SK-N-SH (cell line): ENCODE measurements around the gene KCTD11. TPM values are rescaled to one million over a fixed set of nuclear protein-coding genes. Genes with fewer than 3 reads are reported as not detected.
A peak's percentile ranks its signal among the peaks of the same experiment; 100 is the strongest.

Experiments used
- CTCF ChIA-PET: fragments of 300-600, 350-600 bp; formaldehyde crosslinking; extraction: SDS; loops from one replicate; lab custom pipeline; 2021; lab: Yijun Ruan, JAX
- POLR2A ChIA-PET: fragments of 350-600 bp; sonication (Branson Sonifier 250); formaldehyde crosslinking; extraction: SDS; loops from one replicate; lab custom pipeline; 2020; ENCODE audit warnings: antibody characterized with exemption, inconsistent platforms; lab: Yijun Ruan, JAX
- DNase-seq: peaks from one replicate; pipeline ENCODE4 v3.0.0; 2012
- H2AFZ ChIP-seq: fragments of 200-600 bp; sonication (generic); 2 replicates; pipeline ENCODE4 v1.8.1; 2016; ENCODE audit warnings: antibody characterized with exemption, mild to moderate bottlenecking, low read depth
- H3F3A ChIP-seq: fragments of 200-600 bp; sonication (generic); replicated peaks from 2 replicates; pipeline ENCODE3; 2016; ENCODE audit warnings: antibody characterized with exemption, mild to moderate bottlenecking; ENCODE audit not compliant: insufficient read depth
- H3K27ac ChIP-seq, 2 experiments: fragments of 200-500 bp in 1 of 2; fragments of 200-600 bp in 1 of 2; sonication (Bioruptor generic) in 1 of 2; sonication (generic), shearing (Covaris generic) in 1 of 2; 2 replicates each; pipeline versions ENCODE4 v1.5.1 to v1.6.1; 2014 to 2016; ENCODE audit warnings: low read depth in 2 of 2, inconsistent platforms in 1 of 2, low read length in 1 of 2, mild to moderate bottlenecking in 1 of 2, mixed read lengths in 1 of 2
- H3K27me3 ChIP-seq: fragments of 200-600 bp; sonication (generic), shearing (Covaris generic); 2 replicates; pipeline ENCODE4 v1.6.1; 2016; ENCODE audit warnings: mixed run types; ENCODE audit not compliant: insufficient read depth
- H3K36me3 ChIP-seq, 2 experiments: fragments of 200-500 bp in 1 of 2; fragments of 200-600 bp in 1 of 2; sonication (Bioruptor generic) in 1 of 2; sonication (generic) in 1 of 2; replicated peaks in 1 of 2; 2 replicates each; pipeline versions ENCODE3 to v1.5.1; 2014 to 2016; ENCODE audit warnings: low read length in 1 of 2, mild to moderate bottlenecking in 1 of 2; ENCODE audit not compliant: insufficient read depth in 2 of 2, control insufficient read depth in 1 of 2
- H3K4me1 ChIP-seq, 2 experiments: fragments of 200-500 bp in 1 of 2; fragments of 200-600 bp in 1 of 2; sonication (Bioruptor generic) in 1 of 2; sonication (generic), shearing (Covaris generic) in 1 of 2; 2 replicates each; pipeline versions ENCODE4 v1.5.1 to v1.6.1; 2014 to 2016; ENCODE audit warnings: low read depth in 1 of 2, low read length in 1 of 2, mixed run types in 1 of 2; ENCODE audit not compliant: insufficient read depth in 2 of 2, control insufficient read depth in 1 of 2
- H3K4me2 ChIP-seq: fragments of 200-600 bp; sonication (generic), shearing (Covaris generic); 2 replicates; pipeline ENCODE4 v1.6.1; 2017; ENCODE audit warnings: mixed run types
- H3K4me3 ChIP-seq, 2 experiments: fragments of 200-500 bp in 1 of 2; fragments of 200-600 bp in 1 of 2; sonication (Bioruptor generic) in 1 of 2; sonication (generic), shearing (Covaris generic) in 1 of 2; 2 replicates each; pipeline versions ENCODE4 v1.5.1 to v1.8.1; 2014 to 2016; ENCODE audit warnings: low read depth in 2 of 2, inconsistent platforms in 1 of 2, low read length in 1 of 2, mild to moderate bottlenecking in 1 of 2, mixed read lengths in 1 of 2, moderate library complexity in 1 of 2
- H3K79me2 ChIP-seq: fragments of 200-600 bp; sonication (generic); 2 replicates; pipeline ENCODE4 v1.8.1; 2017; ENCODE audit warnings: mild to moderate bottlenecking; ENCODE audit not compliant: insufficient read depth
- H3K9ac ChIP-seq: fragments of 200-600 bp; sonication (generic); 2 replicates; pipeline ENCODE4 v1.6.1; 2017; ENCODE audit warnings: mixed run types
- H3K9me2 ChIP-seq: fragments of 200-600 bp; sonication (generic); 2 replicates; pipeline ENCODE4 v1.6.1; 2017; ENCODE audit warnings: mixed run types
- H3K9me3 ChIP-seq: fragments of 200-600 bp; sonication (generic); 2 replicates; pipeline ENCODE4 v1.6.1; 2017; ENCODE audit warnings: mixed run types, mild to moderate bottlenecking, moderate library complexity
- H4K20me1 ChIP-seq: fragments of 200-600 bp; sonication (generic); 2 replicates; pipeline ENCODE4 v1.6.1; 2017; ENCODE audit warnings: mild to moderate bottlenecking, mixed run types; ENCODE audit not compliant: insufficient read depth
- CTCF ChIP-seq: fragments of 200-600 bp; sonication (generic); IDR thresholded peaks from 2 replicates; pipeline ENCODE4 v1.6.1; 2017; ENCODE audit warnings: antibody characterized with exemption, mild to moderate bottlenecking, moderate library complexity
- ELF1 ChIP-seq: IDR thresholded peaks from 2 replicates; pipeline ENCODE4 v1.4.0; 2012
- EP300 ChIP-seq, 2 experiments: IDR thresholded peaks; 2 replicates each; pipeline versions ENCODE4 v1.4.0 to v1.6.1; 2012; ENCODE audit warnings: borderline replicate concordance in 1 of 2, low read depth in 1 of 2, low read length in 1 of 2
- EZH2phosphoT487 ChIP-seq: fragments of 200-600 bp; sonication (generic); IDR thresholded peaks from 2 replicates; pipeline ENCODE4 v1.6.1; 2017; ENCODE audit warnings: low read depth, mixed run types, mild to moderate bottlenecking, antibody characterized with exemption, moderate library complexity, borderline replicate concordance
- FOSL2 ChIP-seq: IDR thresholded peaks from 2 replicates; pipeline ENCODE4 v1.4.0; 2012; ENCODE audit warnings: low read depth, mild to moderate bottlenecking, moderate library complexity, borderline replicate concordance
- FOXM1 ChIP-seq: IDR thresholded peaks from 2 replicates; pipeline ENCODE4 v1.4.0; 2012; ENCODE audit warnings: low read depth, mild to moderate bottlenecking
- GATA2 ChIP-seq: sonication (generic); formaldehyde crosslinking; IDR thresholded peaks from 2 replicates; pipeline ENCODE4 v1.5.0; 2020; ENCODE audit warnings: mild to moderate bottlenecking, missing genetic modification reagents
- IRF3 ChIP-seq: fragments of 150-350 bp; IDR thresholded peaks from 2 replicates; pipeline ENCODE4 v1.6.1; 2016; ENCODE audit warnings: mild to moderate bottlenecking, low read depth, low read length
- RCOR1 ChIP-seq: fragments of 150-350 bp; IDR thresholded peaks from 2 replicates; pipeline ENCODE4 v1.6.1; 2017; ENCODE audit warnings: antibody characterized with exemption, low read length
- REST ChIP-seq: IDR thresholded peaks from 2 replicates; pipeline ENCODE4 v1.6.1; 2012; ENCODE audit warnings: mild to moderate bottlenecking, low read depth, low read length, moderate library complexity
- RFX5 ChIP-seq: IDR thresholded peaks from 2 replicates; pipeline ENCODE4 v1.6.1; 2012; ENCODE audit warnings: mild to moderate bottlenecking, improper control_type of control experiment, low read length
- RXRA ChIP-seq: IDR thresholded peaks from 2 replicates; pipeline ENCODE4 v1.4.0; 2012; ENCODE audit warnings: low read depth, mild to moderate bottlenecking, borderline replicate concordance
- SIN3A ChIP-seq: IDR thresholded peaks from 2 replicates; pipeline ENCODE4 v1.6.1; 2012; ENCODE audit warnings: low read depth, mild to moderate bottlenecking, low read length, moderate library complexity, borderline replicate concordance
- TAF1 ChIP-seq: IDR thresholded peaks from 2 replicates; pipeline ENCODE4 v1.6.1; 2012; ENCODE audit warnings: low read depth, mild to moderate bottlenecking, low read length, moderate library complexity, borderline replicate concordance
- TCF12 ChIP-seq: IDR thresholded peaks from 2 replicates; pipeline ENCODE4 v1.4.0; 2012
- TEAD4 ChIP-seq: IDR thresholded peaks from 2 replicates; pipeline ENCODE4 v1.4.0; 2012; ENCODE audit warnings: mild to moderate bottlenecking, borderline replicate concordance; ENCODE audit not compliant: insufficient read depth
- YY1 ChIP-seq: IDR thresholded peaks from 2 replicates; pipeline ENCODE4 v1.4.0; 2012; ENCODE audit warnings: low read depth, mild to moderate bottlenecking
- WGBS: methylation state at CpG from one replicate; pipeline ENCODE4 v1.1.6; 2017; ENCODE audit warnings: low lambda C conversion rate; 5-methylcytosine and 5-hydroxymethylcytosine counted together
- polyA plus RNA-seq, 3 experiments: library from polyadenylated mRNA; depleted of rRNA; stranded (reverse); fragments of >200 nt; gene quantifications; 2 replicates each; pipeline ENCODE4 v1.2.3, GENCODE V29; 2012

The KCTD11 gene
- polyA plus RNA-seq, 1 of the 3 experiments (the other 2 are of a cell fraction): 9.5 TPM

GRCh38 chr17:7327056-7327455 is 24.9 kb upstream of the KCTD11 start:
- no peak for DNase-seq
- Histone ChIP-seq H3K36me3 (peaks cover 5 to 42% of the 10 kb centered on the region in 2 experiments), H3K9me2 (no peaks in the 10 kb centered on the region), H3K27ac (no peak overlapping the region), H3K4me1 (peaks cover 3 to 13% of the 10 kb centered on the region in 2 experiments; a peak in 2 of 4 replicates), H3K4me3 (no peak overlapping the region), H3K4me2 (no peak overlapping the region), H3K9me3 (no peaks in the 10 kb centered on the region), H3K9ac (no peak overlapping the region), H3K79me2 (peaks cover 17% of the 10 kb centered on the region; the same call in 1 of the 2 replicates)
- TF ChIP-seq RFX5: no peak
- no peak for TF ChIP-seq TCF12
- no peak for TF ChIP-seq RXRA
- TF ChIP-seq, all 33 proteins: peak for 0
- 98% methylated on average over 7 of the region's 7 CpGs for WGBS
- H3F3A ChIP-seq: no peaks in the 10 kb centered on the region
- H3K27me3 ChIP-seq: no peaks in the 10 kb centered on the region
- POLR2A ChIA-PET: no interaction called here
- no peak overlapping the region for H2AFZ ChIP-seq
- CTCF ChIA-PET: interaction anchor here (0.6 to 8.4 kb wide), 5 partner anchors 18 to 234 kb away, joined by 3 to 55 read pairs (median 4); partner anchors contain the start of gene SLC2A4
- H4K20me1 ChIP-seq: no peaks in the 10 kb centered on the region

GRCh38 chr17:7327501-7327900 is 24.5 kb upstream of the KCTD11 start:
- H3K27ac ChIP-seq: no peak overlapping the region
- no peak for DNase-seq
- no peaks in the 10 kb centered on the region for H3K9me2 ChIP-seq
- no peaks in the 10 kb centered on the region for H3K27me3 ChIP-seq
- H3K4me3 ChIP-seq: no peak overlapping the region
- 96% methylated on average over 16 of the region's 17 CpGs for WGBS
- ChIA-PET CTCF (interaction anchor here (1.0 to 8.4 kb wide), 2 partner anchors 17 to 46 kb away, joined by 4 to 55 read pairs; partner anchors contain the start of gene SLC2A4), POLR2A (no interaction called here)
- H3K36me3 ChIP-seq: peaks cover 5 to 39% of the 10 kb centered on the region in 2 experiments
- no peaks in the 10 kb centered on the region for H4K20me1 ChIP-seq
- H2AFZ ChIP-seq: no peak overlapping the region
- peaks cover 3 to 13% of the 10 kb centered on the region in 2 experiments; a peak in 2 of 4 replicates for H3K4me1 ChIP-seq
- H3F3A ChIP-seq: no peaks in the 10 kb centered on the region
- peaks cover 17% of the 10 kb centered on the region; the same call in 1 of the 2 replicates for H3K79me2 ChIP-seq
- H3K9ac ChIP-seq: 0 out of 2 replicates have a peak overlapping the region, but pooled peaks have one; percentile 65
- TF ChIP-seq YY1 (no peak), GATA2 (CRISPR knock-in tag) (no peak), RCOR1 (no peak), TAF1 (no peak), EZH2phosphoT487 (no peak), RFX5 (no peak), CTCF (no peak), EP300 (IDR thresholded peaks at IDR 0.05; ENCODE audit: borderline replicate concordance in 1 of 2, low read depth in 1 of 2, low read length in 1 of 2) (no peak), FOXM1 (no peak), SIN3A (no peak), REST (no peak), TEAD4 (no peak), ELF1 (no peak), RXRA (no peak), FOSL2 (no peak), IRF3 (no peak)
- no peaks in the 10 kb centered on the region for H3K9me3 ChIP-seq
- peak overlapping the region; percentile 86 for H3K4me2 ChIP-seq
